HepG2 (cell line): Measurements from ENCODE around the gene SMARCA5.

ENCODE experiments used
- ARNT2 ChIP-seq: sonication (generic); formaldehyde crosslinking; IDR thresholded peaks from 2 replicates; pipeline ENCODE4 v1.8.0; 2022; ENCODE audit warnings: mild to moderate bottlenecking, low read depth, missing genetic modification reagents, moderate library complexity
- CHD2 ChIP-seq: IDR thresholded peaks from 2 replicates; pipeline ENCODE4 v1.6.1; 2011; ENCODE audit warnings: low read depth, low read length, improper control_type of control experiment
- EZH2 ChIP-seq: conservative IDR thresholded peaks from 2 replicates; pipeline ENCODE4 v1.6.1; 2012; ENCODE audit warnings: mild to moderate bottlenecking, low read depth, low read length, moderate library complexity
- MTF2 ChIP-seq: sonication (generic); formaldehyde crosslinking; IDR thresholded peaks from 2 replicates; pipeline ENCODE4 v1.5.0; 2020; ENCODE audit warnings: missing genetic modification reagents, borderline replicate concordance
- PBX3 ChIP-seq: sonication (generic); formaldehyde crosslinking; IDR thresholded peaks from 2 replicates; pipeline ENCODE4 v1.8.1; 2023; ENCODE audit warnings: missing genetic modification reagents, inconsistent platforms, borderline replicate concordance
- POLR2AphosphoS2 ChIP-seq: IDR thresholded peaks from 2 replicates; pipeline ENCODE4 v1.6.1; 2011; ENCODE audit warnings: low read depth, low read length, improper control_type of control experiment
- YY1 ChIP-seq: IDR thresholded peaks from 2 replicates; pipeline ENCODE4 v1.6.1; 2011; ENCODE audit warnings: low read length, low read depth, moderate library complexity, mild to moderate bottlenecking; ENCODE audit not compliant: insufficient read depth, insufficient replicate concordance
- ZNF646 ChIP-seq: sonication (generic); formaldehyde crosslinking; IDR thresholded peaks from 2 replicates; pipeline ENCODE4 v1.9.0; 2021; ENCODE audit warnings: mild to moderate bottlenecking, missing genetic modification reagents

- TF ChIP-seq EZH2 (no peak), MTF2 (no peak), ZNF646 (no peak), PBX3 (no peak), YY1 (no peak), POLR2AphosphoS2 (no peak), ARNT2 (CRISPR knock-in tag) (no peak), CHD2 (no peak)
Observed at GRCh38 chr4:143538979-143539669, 25.6 kb downstream of the SMARCA5 start.
